Neural cell (in vitro differentiated cells): ENCODE data around the gene ZNF778. TPM values are rescaled to one million over a fixed set of nuclear protein-coding genes. Genes with fewer than 3 reads are reported as not detected.

Experiments
- H2AFZ ChIP-seq: fragments of 200-600, 300-800 bp; sonication (generic), shearing (Covaris generic); 2 replicates; pipeline ENCODE4 v1.6.0; 2014; ENCODE audit warnings: low read depth, mild to moderate bottlenecking, antibody characterized with exemption, low read length, moderate library complexity
- H3F3A ChIP-seq: fragments of 200-600 bp; shearing (Covaris generic); 2 replicates; pipeline ENCODE4 v1.6.1; 2016; ENCODE audit warnings: mild to moderate bottlenecking, moderate library complexity, mixed read lengths, antibody characterized with exemption, low read length; ENCODE audit not compliant: insufficient read depth, poor library complexity, severe bottlenecking
- H3K27ac ChIP-seq: fragments of 200-600, 300-800 bp; sonication (generic), shearing (Covaris generic); 2 replicates; pipeline ENCODE4 v1.5.1; 2014; ENCODE audit warnings: mild to moderate bottlenecking, low read length, moderate library complexity
- H3K27me3 ChIP-seq: fragments of 300-800, 200-600 bp; sonication (generic), shearing (Covaris generic); 2 replicates; pipeline ENCODE4 v1.6.0; 2014; ENCODE audit warnings: mild to moderate bottlenecking, low read depth, low read length, moderate library complexity; ENCODE audit not compliant: insufficient read depth
- H3K36me3 ChIP-seq: fragments of 300-800, 200-600 bp; sonication (generic), shearing (Covaris generic); 2 replicates; pipeline ENCODE4 v1.5.1; 2014; ENCODE audit warnings: mild to moderate bottlenecking, antibody characterized with exemption, low read length, moderate library complexity; ENCODE audit not compliant: insufficient read depth
- H3K4me2 ChIP-seq: fragments of 300-800, 200-600 bp; sonication (generic), shearing (Covaris generic); 2 replicates; pipeline ENCODE4 v1.6.0; 2014; ENCODE audit warnings: mild to moderate bottlenecking, low read length
- H3K4me3 ChIP-seq: fragments of 300-800, 200-600 bp; sonication (generic), shearing (Covaris generic); 2 replicates; pipeline ENCODE4 v1.5.1; 2014; ENCODE audit warnings: mild to moderate bottlenecking, low read length, moderate library complexity
- H3K79me2 ChIP-seq: fragments of 200-600 bp; shearing (Covaris generic); replicated peaks from 2 replicates; pipeline ENCODE4 v1.6.0; 2014; ENCODE audit warnings: mild to moderate bottlenecking, low read length, moderate library complexity; ENCODE audit not compliant: insufficient read depth
- H3K9ac ChIP-seq: fragments of 300-800, 200-600 bp; sonication (generic), shearing (Covaris generic); 2 replicates; pipeline ENCODE4 v1.6.1; 2016; ENCODE audit warnings: mild to moderate bottlenecking, low read length, mixed read lengths
- H3K9me2 ChIP-seq: fragments of 200-600 bp; shearing (Covaris generic); 2 replicates; pipeline ENCODE4 v1.6.1; 2016; ENCODE audit warnings: mild to moderate bottlenecking, low read length, mixed read lengths; ENCODE audit not compliant: insufficient read depth
- H3K9me3 ChIP-seq: fragments of 200-600, 300-800 bp; sonication (generic), shearing (Covaris generic); 2 replicates; pipeline ENCODE4 v1.6.1; 2016; ENCODE audit warnings: mild to moderate bottlenecking, mixed run types, low read length, moderate library complexity, mixed read lengths
- H4K20me1 ChIP-seq: fragments of 200-600 bp; shearing (Covaris generic); 2 replicates; pipeline ENCODE4 v1.6.1; 2016; ENCODE audit warnings: mild to moderate bottlenecking, mixed run types; ENCODE audit not compliant: insufficient read depth
- EZH2 ChIP-seq: fragments of 200-600, 300-800 bp; shearing (Covaris generic), sonication (generic); IDR thresholded peaks from 2 replicates; pipeline ENCODE4 v1.6.1; 2014; ENCODE audit warnings: antibody characterized with exemption, low read length, borderline replicate concordance, mild to moderate bottlenecking; ENCODE audit not compliant: insufficient read depth, poor library complexity, severe bottlenecking
- MXI1 ChIP-seq: fragments of 450-650 bp; conservative IDR thresholded peaks from 2 replicates; pipeline ENCODE4 v1.6.1; 2014; ENCODE audit warnings: antibody characterized with exemption, mild to moderate bottlenecking; ENCODE audit not compliant: poor library complexity, severe bottlenecking
- RAD21 ChIP-seq: fragments of 450-650 bp; conservative IDR thresholded peaks from 2 replicates; pipeline ENCODE4 v1.6.1; 2014; ENCODE audit warnings: antibody characterized with exemption, mild to moderate bottlenecking, moderate library complexity
- polyA plus RNA-seq: library from polyadenylated mRNA; depleted of rRNA; stranded (reverse); fragments of >200 nt; gene quantifications from 2 replicates; pipeline ENCODE4 v1.2.3, GENCODE V29; 2014
- TF ChIP-seq, protein P1 (sequence below): fragments of 450-650 bp; IDR thresholded peaks from 2 replicates; pipeline ENCODE4 v1.5.1; 2014; ENCODE audit warnings: antibody characterized with exemption, mild to moderate bottlenecking, moderate library complexity; ENCODE audit not compliant: poor library complexity, severe bottlenecking
- TF ChIP-seq, protein P2 (sequence below): IDR thresholded peaks from 2 replicates; pipeline ENCODE4 v1.6.1; 2012; ENCODE audit warnings: borderline replicate concordance

ZNF778 gene
- polyA plus RNA-seq, 1 donor from 2014 or later: 14.7 TPM

DNA sequence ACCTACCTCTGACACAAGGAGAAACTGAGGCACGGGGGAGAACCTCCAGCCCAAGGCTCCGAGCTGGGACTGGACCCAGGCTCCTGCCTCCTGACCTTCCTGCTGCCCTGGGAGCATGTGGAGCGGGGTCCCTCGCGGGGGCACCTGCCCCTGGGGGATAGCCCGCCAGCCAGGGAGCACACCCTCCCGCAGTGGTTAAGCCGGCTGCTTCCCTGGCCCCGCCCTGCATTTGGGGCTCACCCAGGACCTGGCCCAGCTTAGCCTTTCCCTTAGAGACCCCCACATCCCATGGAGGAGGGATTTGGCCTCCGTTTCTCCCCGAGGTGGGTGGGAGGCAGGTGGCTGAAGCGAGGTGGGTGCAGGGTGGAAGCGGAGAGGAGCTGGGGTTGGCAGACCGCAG, 47.7 kb upstream of the ZNF778 start:
- H3F3A ChIP-seq: no peaks in the 10 kb centered on the region
- no peaks in the 10 kb centered on the region for H3K9me2 ChIP-seq
- no peaks in the 10 kb centered on the region for H3K36me3 ChIP-seq
- H3K4me3 ChIP-seq: no peak overlapping the region
- H3K9ac ChIP-seq: no peak overlapping the region
- no peaks in the 10 kb centered on the region for H3K9me3 ChIP-seq
- TF ChIP-seq MXI1: no peak
- H4K20me1 ChIP-seq: no peaks in the 10 kb centered on the region
- no peak overlapping the region for H3K4me2 ChIP-seq
- peaks cover 12% of the 10 kb centered on the region for H3K27me3 ChIP-seq
- H2AFZ ChIP-seq: no peak overlapping the region
- no peak overlapping the region for H3K27ac ChIP-seq
- no peaks in the 10 kb centered on the region for H3K79me2 ChIP-seq

DNA sequence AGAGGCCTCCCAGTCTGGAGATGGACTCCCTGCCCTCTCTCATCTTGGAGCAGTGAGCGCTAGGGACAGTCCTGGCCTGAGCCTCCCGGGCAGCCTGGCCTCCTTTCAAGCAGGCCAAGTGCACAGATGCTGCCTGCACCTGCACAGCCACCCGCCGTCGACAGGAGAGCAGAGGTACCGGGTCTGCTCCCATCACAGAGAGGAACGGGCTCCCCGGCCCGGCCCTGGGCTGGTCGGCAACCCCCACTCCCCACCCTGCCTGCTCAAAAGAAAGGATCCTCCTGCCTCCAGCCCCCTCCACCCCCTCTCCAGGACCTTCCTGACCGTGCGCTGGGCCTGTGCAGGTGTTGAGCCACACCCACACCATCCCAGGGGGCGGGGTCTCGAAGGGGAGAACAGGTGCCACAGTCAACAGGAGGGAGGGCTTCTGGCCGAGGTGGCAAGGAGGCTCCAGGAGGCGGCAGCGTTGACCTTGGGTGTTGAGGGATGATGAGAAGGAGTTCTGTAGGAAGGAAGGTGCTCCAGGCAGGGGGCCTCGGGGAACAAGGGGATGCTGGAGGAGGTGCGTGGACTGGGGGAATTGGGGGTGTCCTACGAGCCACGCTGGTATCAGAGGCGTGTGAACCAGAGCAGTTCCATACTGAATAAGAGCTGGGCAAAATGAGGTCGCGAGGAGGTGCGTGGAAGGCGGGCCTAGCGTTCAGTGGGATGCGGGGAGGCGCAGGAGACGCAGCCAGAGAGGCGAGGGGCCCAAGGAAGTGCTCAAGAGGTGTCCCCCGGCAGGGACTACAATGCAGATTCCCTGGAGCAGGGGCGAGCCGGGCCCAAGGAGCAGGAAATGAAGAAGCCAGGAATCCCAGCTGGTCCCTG, 46.9 kb upstream of the ZNF778 start:
- Histone ChIP-seq H2AFZ (no peak overlapping the region), H3K9me2 (no peaks in the 10 kb centered on the region), H3F3A (no peaks in the 10 kb centered on the region), H3K4me3 (peak overlapping the region; percentile 59), H3K36me3 (no peaks in the 10 kb centered on the region), H3K79me2 (no peaks in the 10 kb centered on the region), H3K4me2 (peak overlapping the region; percentile 14), H3K27me3 (peaks cover 12% of the 10 kb centered on the region), H3K9ac (peak overlapping the region; percentile 23), H4K20me1 (no peaks in the 10 kb centered on the region), H3K27ac (no peak overlapping the region), H3K9me3 (no peaks in the 10 kb centered on the region)
- no peak for TF ChIP-seq EZH2
- TF ChIP-seq, protein P1, sequence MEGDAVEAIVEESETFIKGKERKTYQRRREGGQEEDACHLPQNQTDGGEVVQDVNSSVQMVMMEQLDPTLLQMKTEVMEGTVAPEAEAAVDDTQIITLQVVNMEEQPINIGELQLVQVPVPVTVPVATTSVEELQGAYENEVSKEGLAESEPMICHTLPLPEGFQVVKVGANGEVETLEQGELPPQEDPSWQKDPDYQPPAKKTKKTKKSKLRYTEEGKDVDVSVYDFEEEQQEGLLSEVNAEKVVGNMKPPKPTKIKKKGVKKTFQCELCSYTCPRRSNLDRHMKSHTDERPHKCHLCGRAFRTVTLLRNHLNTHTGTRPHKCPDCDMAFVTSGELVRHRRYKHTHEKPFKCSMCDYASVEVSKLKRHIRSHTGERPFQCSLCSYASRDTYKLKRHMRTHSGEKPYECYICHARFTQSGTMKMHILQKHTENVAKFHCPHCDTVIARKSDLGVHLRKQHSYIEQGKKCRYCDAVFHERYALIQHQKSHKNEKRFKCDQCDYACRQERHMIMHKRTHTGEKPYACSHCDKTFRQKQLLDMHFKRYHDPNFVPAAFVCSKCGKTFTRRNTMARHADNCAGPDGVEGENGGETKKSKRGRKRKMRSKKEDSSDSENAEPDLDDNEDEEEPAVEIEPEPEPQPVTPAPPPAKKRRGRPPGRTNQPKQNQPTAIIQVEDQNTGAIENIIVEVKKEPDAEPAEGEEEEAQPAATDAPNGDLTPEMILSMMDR: peak; percentile 6
- peak; percentile 14 for TF ChIP-seq MXI1
- TF ChIP-seq, protein P2, sequence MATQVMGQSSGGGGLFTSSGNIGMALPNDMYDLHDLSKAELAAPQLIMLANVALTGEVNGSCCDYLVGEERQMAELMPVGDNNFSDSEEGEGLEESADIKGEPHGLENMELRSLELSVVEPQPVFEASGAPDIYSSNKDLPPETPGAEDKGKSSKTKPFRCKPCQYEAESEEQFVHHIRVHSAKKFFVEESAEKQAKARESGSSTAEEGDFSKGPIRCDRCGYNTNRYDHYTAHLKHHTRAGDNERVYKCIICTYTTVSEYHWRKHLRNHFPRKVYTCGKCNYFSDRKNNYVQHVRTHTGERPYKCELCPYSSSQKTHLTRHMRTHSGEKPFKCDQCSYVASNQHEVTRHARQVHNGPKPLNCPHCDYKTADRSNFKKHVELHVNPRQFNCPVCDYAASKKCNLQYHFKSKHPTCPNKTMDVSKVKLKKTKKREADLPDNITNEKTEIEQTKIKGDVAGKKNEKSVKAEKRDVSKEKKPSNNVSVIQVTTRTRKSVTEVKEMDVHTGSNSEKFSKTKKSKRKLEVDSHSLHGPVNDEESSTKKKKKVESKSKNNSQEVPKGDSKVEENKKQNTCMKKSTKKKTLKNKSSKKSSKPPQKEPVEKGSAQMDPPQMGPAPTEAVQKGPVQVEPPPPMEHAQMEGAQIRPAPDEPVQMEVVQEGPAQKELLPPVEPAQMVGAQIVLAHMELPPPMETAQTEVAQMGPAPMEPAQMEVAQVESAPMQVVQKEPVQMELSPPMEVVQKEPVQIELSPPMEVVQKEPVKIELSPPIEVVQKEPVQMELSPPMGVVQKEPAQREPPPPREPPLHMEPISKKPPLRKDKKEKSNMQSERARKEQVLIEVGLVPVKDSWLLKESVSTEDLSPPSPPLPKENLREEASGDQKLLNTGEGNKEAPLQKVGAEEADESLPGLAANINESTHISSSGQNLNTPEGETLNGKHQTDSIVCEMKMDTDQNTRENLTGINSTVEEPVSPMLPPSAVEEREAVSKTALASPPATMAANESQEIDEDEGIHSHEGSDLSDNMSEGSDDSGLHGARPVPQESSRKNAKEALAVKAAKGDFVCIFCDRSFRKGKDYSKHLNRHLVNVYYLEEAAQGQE: no peak
- no peak for TF ChIP-seq RAD21
